ENCODE data around the gene CDH5. TPM values are rescaled to one million over a fixed set of nuclear protein-coding genes. Genes with fewer than 3 reads are reported as not detected.

CDH5 gene
- total and polyA plus RNA-seq, 2 of the 13 experiments (the other 11 are each of a cell fraction or from before 2014, with no cell fraction given) = 0.71 to 1.1 TPM

DNA sequence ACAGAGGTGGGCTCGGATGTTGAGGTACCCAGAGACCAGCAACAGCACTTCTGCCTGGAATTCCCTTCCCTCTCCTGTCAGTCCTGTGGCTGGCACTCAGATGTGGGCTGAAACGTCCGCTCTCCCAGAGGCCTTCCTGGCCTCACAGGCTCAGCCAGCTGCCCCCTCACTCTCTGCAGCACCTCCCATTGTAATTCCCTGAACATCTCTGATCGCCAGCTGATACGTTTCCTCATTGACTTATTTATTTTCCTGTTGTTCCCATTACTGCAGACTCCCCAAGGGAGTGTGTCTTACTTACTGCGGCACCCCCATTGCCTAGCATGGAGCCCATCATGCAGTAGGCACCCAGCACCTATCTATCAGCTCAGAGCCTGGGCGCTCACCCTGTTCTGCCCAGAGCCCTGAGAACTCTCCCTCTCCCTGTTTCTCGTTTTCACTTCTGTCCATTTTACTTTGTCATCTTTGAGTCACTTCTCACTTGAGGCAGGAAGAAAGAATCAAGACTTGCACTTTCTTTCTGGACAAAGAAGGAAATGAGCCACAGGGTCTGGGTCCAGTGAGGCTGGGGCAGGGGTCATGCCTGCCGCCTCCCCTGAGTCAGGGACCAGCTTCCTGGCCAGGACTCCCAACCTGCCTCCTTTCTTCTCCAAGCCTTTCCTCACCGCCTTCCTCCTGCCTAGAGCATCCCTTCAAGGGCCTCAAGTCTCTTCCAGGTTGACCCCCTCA, 10.2 kb downstream of the CDH5 start:
- Histone ChIP-seq H2AFZ (ENCODE audit: low read length) (no peak overlapping the region), H3K36me3 (replicated peaks in 1 of 2; ENCODE audit: control insufficient read depth in 1 of 2, insufficient read depth in 2 of 2, low read length in 2 of 2) (no peaks in the 10 kb centered on the region), H3K27me3 (ENCODE audit: control insufficient read depth in 1 of 2, insufficient read depth in 2 of 2, low read length in 2 of 2) (peaks cover 7 to 9% of the 10 kb centered on the region in 2 experiments; a peak in 2 of 5 replicates), H3K4me1 (ENCODE audit: insufficient read depth, low read length) (peaks cover 33% of the 10 kb centered on the region), H3K4me3 (replicated peaks in 1 of 3; ENCODE audit: insufficient read depth in 1 of 3, low read depth in 2 of 3, low read length in 3 of 3) (no peak overlapping the region), H3K9me3 (ENCODE audit: low read length) (no peaks in the 10 kb centered on the region), H3K4me2 (ENCODE audit: low read depth, low read length) (peak overlapping the region; percentile 62), H3K27ac (ENCODE audit: extremely low read length, insufficient read depth, low read length) (no peak overlapping the region), H3K79me2 (ENCODE audit: insufficient read depth, low read length) (no peaks in the 10 kb centered on the region), H3K9ac (ENCODE audit: insufficient read depth, low read depth, low read length) (no peak overlapping the region), H4K20me1 (ENCODE audit: insufficient read depth, low read length) (no peaks in the 10 kb centered on the region)
- TF ChIP-seq KMT2A (CRISPR knock-in tag; IDR thresholded peaks at IDR 0.05) = no peak
- no peak for TF ChIP-seq TCF7 (IDR thresholded peaks at IDR 0.05; ENCODE audit: low read depth)
- no peak for TF ChIP-seq ZKSCAN5 (CRISPR knock-in tag; IDR thresholded peaks at IDR 0.05)
- TF ChIP-seq MBD4 (IDR thresholded peaks at IDR 0.05; ENCODE audit: borderline replicate concordance, low read length) = no peak
- TF ChIP-seq, protein P1, sequence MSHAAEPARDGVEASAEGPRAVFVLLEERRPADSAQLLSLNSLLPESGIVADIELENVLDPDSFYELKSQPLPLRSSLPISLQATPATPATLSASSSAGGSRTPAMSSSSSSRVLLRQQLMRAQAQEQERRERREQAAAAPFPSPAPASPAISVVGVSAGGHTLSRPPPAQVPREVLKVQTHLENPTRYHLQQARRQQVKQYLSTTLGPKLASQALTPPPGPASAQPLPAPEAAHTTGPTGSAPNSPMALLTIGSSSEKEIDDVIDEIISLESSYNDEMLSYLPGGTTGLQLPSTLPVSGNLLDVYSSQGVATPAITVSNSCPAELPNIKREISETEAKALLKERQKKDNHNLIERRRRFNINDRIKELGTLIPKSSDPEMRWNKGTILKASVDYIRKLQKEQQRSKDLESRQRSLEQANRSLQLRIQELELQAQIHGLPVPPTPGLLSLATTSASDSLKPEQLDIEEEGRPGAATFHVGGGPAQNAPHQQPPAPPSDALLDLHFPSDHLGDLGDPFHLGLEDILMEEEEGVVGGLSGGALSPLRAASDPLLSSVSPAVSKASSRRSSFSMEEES (CRISPR knock-in tag; IDR thresholded peaks at IDR 0.05) = no peak
- TF ChIP-seq ZNF790 (CRISPR knock-in tag; IDR thresholded peaks at IDR 0.05; ENCODE audit: borderline replicate concordance) = no peak
- no peak for TF ChIP-seq ZNF674 (CRISPR knock-in tag; IDR thresholded peaks at IDR 0.05; ENCODE audit: low read depth)
- no peak for TF ChIP-seq ZNF605 (CRISPR knock-in tag; IDR thresholded peaks at IDR 0.05)
- TF ChIP-seq HDAC6 (IDR thresholded peaks at IDR 0.05; ENCODE audit: low read depth, low read length) = no peak
- no peak for TF ChIP-seq RELA (CRISPR knock-in tag; IDR thresholded peaks at IDR 0.05)
- TF ChIP-seq RARG (CRISPR knock-in tag; IDR thresholded peaks at IDR 0.05; ENCODE audit: low read depth) = no peak
- TF ChIP-seq SOX13 (IDR thresholded peaks at IDR 0.05) = no peak
- TF ChIP-seq SOX13 (CRISPR knock-in tag; conservative IDR thresholded peaks at IDR 0.05 in 1 of 2, IDR thresholded peaks at IDR 0.05 in 1 of 2) = no peak
- no peak for TF ChIP-seq TOE1 (CRISPR knock-in tag; IDR thresholded peaks at IDR 0.05)
- no TSS peak for BruUV-seq (replicated peaks)
- in situ Hi-C loops (cut with HindIII; ENCODE audit: extremely low pct_ligation_motif_present, low pct_unique_long_range_greater_than_20kb) (no loop called here), intact Hi-C loops (cut with micrococcal nuclease; ENCODE audit: unreplicated experiment) (no loop called here)
- no peak for FAIRE-seq
- ATAC-seq = peak; percentile 23; the same call in 2 of the 3 replicates
- no peak for DNase-seq (ENCODE audit: low spot score)
- WGBS (ENCODE audit: low lambda C conversion rate) = 57% methylated on average over 10 of the region's 10 CpGs
- CTCF ChIA-PET (ENCODE audit: low intra/inter-chr PET ratio, low total read pairs) = no interaction called here
- POLR2A ChIA-PET = no interaction called here

All from HepG2 (cell line).